HepG2 (cell line): ENCODE measurements around the gene CTNNA3. TPM values are rescaled to one million over a fixed set of nuclear protein-coding genes. Genes with fewer than 3 reads are reported as not detected.

Source experiments
- ATAC-seq: fragments of 200-7000 bp; cut with Tn5 transposase; 3 replicates; pipeline ENCODE4 v1.9.1; 2020; ENCODE audit warnings: mild to moderate bottlenecking, moderate library complexity
- BruUV-seq: library from RNA; stranded (reverse); fragments of 400-500 nt; replicated peaks from 2 replicates; lab custom pipeline; 2021; lab: Mats Ljungman, UMichigan
- CTCF ChIA-PET: fragments of 300-600 bp; formaldehyde crosslinking; extraction: SDS; loops from one replicate; lab custom pipeline; 2021; ENCODE audit warnings: low total read pairs, inconsistent platforms, low intra/inter-chr PET ratio; lab: Yijun Ruan, JAX
- POLR2A ChIA-PET: fragments of 350-600 bp; sonication (Branson Sonifier 250); formaldehyde crosslinking; loops from one replicate; lab custom pipeline; 2020; ENCODE audit warnings: antibody characterized with exemption, inconsistent platforms; lab: Yijun Ruan, JAX
- DNase-seq: peaks from one replicate; pipeline ENCODE4 v3.0.0-alpha.2; 2015; ENCODE audit warnings: low spot score
- FAIRE-seq: peaks from 3 replicates; lab custom pipeline; 2011; peaks lifted over from hg19 to GRCh38; lab: Jason Lieb, UNC
- H2AFZ ChIP-seq: one replicate; pipeline ENCODE4 v1.6.1; 2011; ENCODE audit warnings: low read length, inconsistent platforms
- H3K27ac ChIP-seq: fragments of 300-600 bp; 3 replicates; pipeline ENCODE4 v1.8.0; 2011; ENCODE audit warnings: mixed run types, mild to moderate bottlenecking, mixed read lengths, low read length, inconsistent platforms; ENCODE audit not compliant: insufficient read depth; ENCODE audit errors: extremely low read length
- H3K27me3 ChIP-seq, 2 experiments: fragments of 200-600 bp in 1 of 2; 2 replicates in 1 of 2; 3 replicates in 1 of 2; pipeline versions ENCODE4 v1.6.0 to v1.8.0; 2011; ENCODE audit warnings: low read length in 2 of 2, mild to moderate bottlenecking in 2 of 2, moderate library complexity in 2 of 2, inconsistent platforms in 1 of 2; ENCODE audit not compliant: insufficient read depth in 2 of 2, control insufficient read depth in 1 of 2
- H3K36me3 ChIP-seq, 2 experiments: fragments of 200-600 bp in 1 of 2; replicated peaks in 1 of 2; 2 replicates in 1 of 2; 3 replicates in 1 of 2; pipeline versions ENCODE4 v1.5.1 to v1.8.0; 2011; ENCODE audit warnings: low read length in 2 of 2, inconsistent platforms in 1 of 2; ENCODE audit not compliant: insufficient read depth in 2 of 2, control insufficient read depth in 1 of 2
- H3K4me1 ChIP-seq: 2 replicates; pipeline ENCODE4 v1.5.1; 2012; ENCODE audit warnings: low read length, inconsistent platforms; ENCODE audit not compliant: insufficient read depth
- H3K4me2 ChIP-seq: 2 replicates; pipeline ENCODE4 v1.6.0; 2011; ENCODE audit warnings: low read depth, low read length, inconsistent platforms
- H3K4me3 ChIP-seq, 3 experiments: fragments of 200-600 bp in 1 of 3; sonication (generic), shearing (Covaris generic) in 1 of 3; replicated peaks in 1 of 3; 2 replicates each; pipeline ENCODE4 v1.5.1; 2011 to 2016; ENCODE audit warnings: low read length in 3 of 3, inconsistent platforms in 2 of 3, low read depth in 2 of 3, mild to moderate bottlenecking in 2 of 3, control low read depth in 1 of 3, mixed read lengths in 1 of 3; ENCODE audit not compliant: insufficient read depth in 1 of 3
- H3K79me2 ChIP-seq: one replicate; pipeline ENCODE4 v1.6.1; 2011; ENCODE audit warnings: low read length, inconsistent platforms; ENCODE audit not compliant: insufficient read depth
- H3K9ac ChIP-seq: 2 replicates; pipeline ENCODE4 v1.6.0; 2011; ENCODE audit warnings: mild to moderate bottlenecking, low read depth, low read length, inconsistent platforms; ENCODE audit not compliant: insufficient read depth
- H3K9me3 ChIP-seq: 2 replicates; pipeline ENCODE4 v1.5.1; 2012; ENCODE audit warnings: mild to moderate bottlenecking, low read length
- H4K20me1 ChIP-seq: 2 replicates; pipeline ENCODE4 v1.6.0; 2011; ENCODE audit warnings: inconsistent platforms, mild to moderate bottlenecking, low read length, moderate library complexity; ENCODE audit not compliant: insufficient read depth
- MATR3 ChIP-seq: sonication (generic); formaldehyde crosslinking; IDR thresholded peaks from 2 replicates; pipeline ENCODE4 v1.4.0; 2020; ENCODE audit warnings: missing genetic modification reagents
- MED8 ChIP-seq: sonication (generic); formaldehyde crosslinking; IDR thresholded peaks from 2 replicates; pipeline ENCODE4 v1.8.1; 2023; ENCODE audit warnings: mild to moderate bottlenecking, missing genetic modification reagents; ENCODE audit not compliant: insufficient replicate concordance
- NR1H2 ChIP-seq: sonication (generic); formaldehyde crosslinking; IDR thresholded peaks from 2 replicates; pipeline ENCODE4 v1.8.1; 2022; ENCODE audit warnings: low read depth, missing genetic modification reagents, borderline replicate concordance
- RBM39 ChIP-seq: fragments of 200-400 bp; formaldehyde crosslinking; IDR thresholded peaks from one replicate; pipeline ENCODE4 v1.6.1; 2018; ENCODE audit warnings: antibody characterized with exemption, mild to moderate bottlenecking, low read depth, low read length; ENCODE audit not compliant: poor library complexity, severe bottlenecking
- SNRNP70 ChIP-seq: fragments of 200-400 bp; formaldehyde crosslinking; IDR thresholded peaks from 2 replicates; pipeline ENCODE4 v1.6.1; 2017; ENCODE audit warnings: mild to moderate bottlenecking, low read depth, low read length, moderate library complexity
- ZC3H4 ChIP-seq: sonication (generic); formaldehyde crosslinking; IDR thresholded peaks from 2 replicates; pipeline ENCODE4 v1.4.0; 2020; ENCODE audit warnings: missing genetic modification reagents, borderline replicate concordance
- ZIK1 ChIP-seq: sonication (generic); formaldehyde crosslinking; IDR thresholded peaks from 2 replicates; pipeline ENCODE4 v1.5.0; 2020; ENCODE audit warnings: mild to moderate bottlenecking, low read depth, missing genetic modification reagents, borderline replicate concordance
- ZNF660 ChIP-seq: sonication (generic); formaldehyde crosslinking; IDR thresholded peaks from 2 replicates; pipeline ENCODE4 v1.5.1; 2020; ENCODE audit warnings: mild to moderate bottlenecking, low read depth, missing genetic modification reagents, borderline replicate concordance
- ZNF768 ChIP-seq: sonication (generic); formaldehyde crosslinking; IDR thresholded peaks from 2 replicates; pipeline ENCODE4 v1.4.0; 2020; ENCODE audit warnings: missing genetic modification reagents
- WGBS: methylation state at CpG from one replicate; pipeline ENCODE4 v1.1.6; 2017; ENCODE audit warnings: low lambda C conversion rate; 5-methylcytosine and 5-hydroxymethylcytosine counted together
- in situ Hi-C: cut with HindIII; loops from 2 replicates; pipeline ENCODE4 v1.10.0; 2017; ENCODE audit warnings: low pct_unique_long_range_greater_than_20kb; ENCODE audit not compliant: extremely low pct_ligation_motif_present
- intact Hi-C: fragments of 100-400 bp; cut with micrococcal nuclease; formaldehyde crosslinking; loops from one replicate; pipeline ENCODE4 v1.10.0; 2022; ENCODE audit not compliant: unreplicated experiment
- polyA plus RNA-seq, 8 experiments: library from polyadenylated mRNA; depleted of rRNA in 3 of 8; stranded (reverse) in 7 of 8; unstranded in 1 of 8; fragments of >200 nt; fragmentation: Illumina TruSeq in 4 of 8; extraction: Trizol in 4 of 8; gene quantifications; 2 replicates each; pipeline versions ENCODE4 v1.2.1 to v1.2.3, GENCODE V29; 2011 to 2016; ENCODE audit warnings: low read depth in 4 of 8, missing spikeins in 1 of 8, mixed read lengths in 1 of 8; ENCODE audit not compliant: insufficient read depth in 1 of 8
- total RNA-seq, 5 experiments: library from RNA; depleted of rRNA; stranded (reverse); fragments of >200 nt; fragmentation: Illumina TruSeq; extraction: Trizol; gene quantifications; 2 replicates each; pipeline ENCODE4 v1.2.3, GENCODE V29; 2016; ENCODE audit warnings: low read depth in 1 of 5
- TF ChIP-seq, protein P1 (sequence below): fragments of 450-650 bp; IDR thresholded peaks from 2 replicates; pipeline ENCODE4 v1.6.1; 2016
- TF ChIP-seq, protein P2 (sequence below): sonication (generic); formaldehyde crosslinking; IDR thresholded peaks from 2 replicates; pipeline ENCODE4 v1.8.0; 2022; ENCODE audit warnings: mild to moderate bottlenecking, missing genetic modification reagents; ENCODE audit not compliant: insufficient replicate concordance

The CTNNA3 gene
- total and polyA plus RNA-seq, 2 of the 13 experiments (the other 11 are each of a cell fraction or from before 2014, with no cell fraction given), result not detected

DNA sequence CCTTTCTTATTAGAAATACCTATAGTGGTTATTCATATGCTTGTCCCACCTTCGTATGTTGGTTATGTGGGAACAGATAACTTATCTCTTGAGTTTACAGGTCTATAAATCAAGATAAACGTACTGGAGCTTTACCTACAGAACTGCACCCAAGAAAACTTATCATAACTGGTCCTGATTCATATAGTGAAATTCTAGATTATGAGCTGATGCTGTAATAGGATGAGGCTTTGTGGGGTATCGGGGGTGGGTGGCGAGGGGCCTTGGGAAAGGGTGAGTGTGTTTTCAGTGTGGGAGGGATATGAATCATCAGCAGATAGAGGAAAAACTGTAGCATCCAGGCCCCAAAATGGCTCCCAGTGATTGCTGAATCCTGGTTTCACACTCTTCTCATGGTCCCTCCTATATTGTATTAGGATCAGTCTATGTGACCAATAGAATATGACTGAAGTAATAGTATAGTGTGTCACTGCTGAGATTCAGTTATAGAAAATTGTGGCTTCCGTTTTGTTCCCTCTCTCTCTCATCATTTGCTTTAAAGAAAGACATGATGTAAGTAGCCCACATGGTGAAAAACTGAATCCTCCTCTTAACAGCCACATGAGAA is 1476.9 kb downstream of the CTNNA3 start:
- Histone ChIP-seq H3K9ac (no peak overlapping the region), H3K4me2 (no peak overlapping the region), H3K79me2 (no peaks in the 10 kb centered on the region), H2AFZ (no peak overlapping the region), H4K20me1 (no peaks in the 10 kb centered on the region), H3K36me3 (no peaks in the 10 kb centered on the region), H3K4me1 (no peaks in the 10 kb centered on the region), H3K9me3 (no peaks in the 10 kb centered on the region), H3K27me3 (no peaks in the 10 kb centered on the region), H3K4me3 (no peak overlapping the region), H3K27ac (no peak overlapping the region)
- TF ChIP-seq MED8 (CRISPR knock-in tag) (no peak), SNRNP70 (no peak), ZC3H4 (no peak), ZNF768 (CRISPR knock-in tag) (no peak), NR1H2 (no peak), ZIK1 (no peak), ZNF660 (CRISPR knock-in tag) (no peak), MATR3 (CRISPR knock-in tag) (no peak), RBM39 (no peak)
- TF ChIP-seq, protein P1, sequence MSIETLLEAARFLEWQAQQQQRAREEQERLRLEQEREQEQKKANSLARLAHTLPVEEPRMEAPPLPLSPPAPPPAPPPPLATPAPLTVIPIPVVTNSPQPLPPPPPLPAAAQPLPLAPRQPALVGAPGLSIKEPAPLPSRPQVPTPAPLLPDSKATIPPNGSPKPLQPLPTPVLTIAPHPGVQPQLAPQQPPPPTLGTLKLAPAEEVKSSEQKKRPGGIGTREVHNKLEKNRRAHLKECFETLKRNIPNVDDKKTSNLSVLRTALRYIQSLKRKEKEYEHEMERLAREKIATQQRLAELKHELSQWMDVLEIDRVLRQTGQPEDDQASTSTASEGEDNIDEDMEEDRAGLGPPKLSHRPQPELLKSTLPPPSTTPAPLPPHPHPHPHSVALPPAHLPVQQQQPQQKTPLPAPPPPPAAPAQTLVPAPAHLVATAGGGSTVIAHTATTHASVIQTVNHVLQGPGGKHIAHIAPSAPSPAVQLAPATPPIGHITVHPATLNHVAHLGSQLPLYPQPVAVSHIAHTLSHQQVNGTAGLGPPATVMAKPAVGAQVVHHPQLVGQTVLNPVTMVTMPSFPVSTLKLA, result no peak
- TF ChIP-seq, protein P2, sequence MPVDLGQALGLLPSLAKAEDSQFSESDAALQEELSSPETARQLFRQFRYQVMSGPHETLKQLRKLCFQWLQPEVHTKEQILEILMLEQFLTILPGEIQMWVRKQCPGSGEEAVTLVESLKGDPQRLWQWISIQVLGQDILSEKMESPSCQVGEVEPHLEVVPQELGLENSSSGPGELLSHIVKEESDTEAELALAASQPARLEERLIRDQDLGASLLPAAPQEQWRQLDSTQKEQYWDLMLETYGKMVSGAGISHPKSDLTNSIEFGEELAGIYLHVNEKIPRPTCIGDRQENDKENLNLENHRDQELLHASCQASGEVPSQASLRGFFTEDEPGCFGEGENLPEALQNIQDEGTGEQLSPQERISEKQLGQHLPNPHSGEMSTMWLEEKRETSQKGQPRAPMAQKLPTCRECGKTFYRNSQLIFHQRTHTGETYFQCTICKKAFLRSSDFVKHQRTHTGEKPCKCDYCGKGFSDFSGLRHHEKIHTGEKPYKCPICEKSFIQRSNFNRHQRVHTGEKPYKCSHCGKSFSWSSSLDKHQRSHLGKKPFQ (CRISPR knock-in tag), result no peak
- ATAC-seq (no peak), FAIRE-seq (no peak), DNase-seq (no peak)
- ChIA-PET CTCF (no interaction called here), POLR2A (no interaction called here)
- in situ Hi-C loops (no loop called here), intact Hi-C loops (no loop called here)
- no TSS peak for BruUV-seq
- under 1% methylated on average over 5 of the region's 5 CpGs for WGBS
